ENCODE data around the gene AFF3.
"Not testable (repeated sequence)": the region's sequence is repeated elsewhere in the genome, so short reads cannot be mapped to it uniquely, and the experiment has no call there.

Gene AFF3

DNA sequence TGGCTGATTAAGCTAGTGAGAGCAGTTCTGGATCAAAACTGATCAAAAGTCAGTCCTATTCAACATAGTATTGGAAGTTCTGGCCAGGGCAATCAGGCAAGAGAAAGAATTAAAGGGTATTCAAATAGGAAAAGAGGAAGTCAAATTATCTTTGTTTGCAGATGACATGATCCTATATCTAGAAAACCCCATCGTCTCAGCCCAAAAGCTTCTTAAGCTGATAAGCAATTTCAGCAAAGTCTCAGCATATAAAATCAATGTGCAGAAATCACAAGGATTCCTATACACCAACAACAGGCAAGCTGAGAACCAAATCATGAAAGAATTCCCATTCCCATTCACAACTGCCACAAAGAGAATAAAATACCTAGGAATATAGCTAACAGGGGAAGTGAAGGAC is 368.7 kb downstream of the AFF3 start:
- in situ Hi-C loops (cut with MboI; ENCODE audit: low sequenced_read_pairs), result not testable (repeated sequence)

DNA sequence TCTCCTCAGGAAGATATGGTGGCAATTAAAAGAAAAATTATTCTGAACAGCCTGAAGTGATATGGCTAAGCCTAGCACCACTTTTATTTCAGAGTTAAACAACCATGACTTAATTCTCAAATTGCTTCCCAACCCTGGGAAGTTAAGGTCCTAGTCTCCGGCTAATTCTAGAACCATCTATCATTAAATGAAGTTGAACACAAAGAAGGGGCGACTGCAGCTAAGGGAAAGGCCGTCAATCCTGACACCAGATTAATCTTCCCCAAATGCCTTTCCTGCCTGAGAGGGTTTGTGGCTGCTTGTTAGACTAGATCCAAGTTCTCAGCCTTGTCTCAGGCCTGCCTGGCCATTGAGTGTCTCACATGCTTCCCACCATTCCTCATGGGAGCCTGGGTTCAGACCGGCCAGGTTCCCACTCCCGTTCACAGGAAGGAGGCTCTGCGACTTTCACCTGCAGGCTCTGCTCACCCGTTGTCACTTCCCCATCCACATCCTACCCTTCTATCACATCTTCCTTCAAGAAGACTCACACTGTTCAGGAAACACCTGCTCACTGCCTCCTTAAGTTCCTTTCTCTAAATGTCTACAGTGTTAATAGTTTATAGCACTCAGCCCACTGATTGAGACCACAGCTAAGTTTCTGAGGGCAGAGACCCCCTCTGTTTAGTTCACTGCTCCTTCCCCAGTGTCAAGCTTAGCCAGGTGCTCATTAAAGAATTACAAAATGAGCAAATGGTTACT is 369.6 kb downstream of the AFF3 start:
- in situ Hi-C loops (cut with MboI; ENCODE audit: low sequenced_read_pairs), result no loop called here

DNA sequence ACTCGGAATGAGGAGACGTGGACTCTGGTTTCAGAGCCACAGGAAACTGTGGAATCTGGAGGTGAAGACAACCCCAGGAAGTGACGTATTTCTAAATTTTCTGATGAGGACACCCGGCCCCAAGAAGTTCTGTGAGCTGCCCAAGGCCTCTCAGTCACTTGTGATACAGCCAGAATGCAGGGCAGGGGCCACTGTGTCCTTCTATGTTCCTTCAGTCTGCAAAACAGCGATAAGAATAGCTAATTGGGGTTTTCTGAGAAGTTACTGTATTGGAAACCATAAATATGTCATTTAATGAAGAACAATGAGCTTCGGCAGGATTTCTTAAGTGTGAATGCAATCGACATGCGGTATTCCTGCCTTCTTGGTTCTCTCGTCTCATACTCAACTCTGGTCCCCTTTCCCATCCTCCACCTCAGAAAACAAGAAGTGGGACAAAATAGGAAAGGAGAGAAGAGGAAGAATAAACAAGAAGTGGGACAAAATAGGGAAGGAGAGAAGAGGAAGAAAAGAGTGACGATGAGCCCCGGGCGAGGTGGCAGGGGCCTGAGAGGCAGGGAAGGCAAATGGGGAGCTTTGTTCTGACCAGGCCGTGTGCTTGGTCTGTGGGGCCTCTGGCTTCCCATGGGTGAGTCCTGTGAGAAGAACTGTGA is 370.6 kb downstream of the AFF3 start:
- in situ Hi-C loops (cut with MboI; ENCODE audit: low sequenced_read_pairs), result no loop called here

DNA sequence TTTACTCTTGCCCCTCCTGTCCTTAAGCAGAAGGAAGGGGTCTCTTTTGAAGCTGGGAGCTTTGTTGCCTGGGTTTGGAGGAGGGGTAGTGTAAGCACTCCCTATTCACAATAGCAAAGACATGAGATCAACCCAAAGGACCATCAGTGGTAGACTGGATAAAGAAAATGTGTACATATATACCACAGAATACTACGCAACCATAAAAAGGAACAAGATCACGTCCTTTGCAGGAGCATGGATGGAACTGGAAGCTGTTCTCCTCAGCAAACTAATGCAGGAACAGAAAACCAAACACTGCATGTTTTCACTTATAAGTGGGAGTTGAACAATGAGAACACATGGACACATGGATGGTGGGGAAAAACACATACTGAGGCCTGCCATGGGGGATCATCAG is 371.5 kb downstream of the AFF3 start:
- in situ Hi-C loops (cut with MboI; ENCODE audit: low sequenced_read_pairs), result no loop called here

DNA sequence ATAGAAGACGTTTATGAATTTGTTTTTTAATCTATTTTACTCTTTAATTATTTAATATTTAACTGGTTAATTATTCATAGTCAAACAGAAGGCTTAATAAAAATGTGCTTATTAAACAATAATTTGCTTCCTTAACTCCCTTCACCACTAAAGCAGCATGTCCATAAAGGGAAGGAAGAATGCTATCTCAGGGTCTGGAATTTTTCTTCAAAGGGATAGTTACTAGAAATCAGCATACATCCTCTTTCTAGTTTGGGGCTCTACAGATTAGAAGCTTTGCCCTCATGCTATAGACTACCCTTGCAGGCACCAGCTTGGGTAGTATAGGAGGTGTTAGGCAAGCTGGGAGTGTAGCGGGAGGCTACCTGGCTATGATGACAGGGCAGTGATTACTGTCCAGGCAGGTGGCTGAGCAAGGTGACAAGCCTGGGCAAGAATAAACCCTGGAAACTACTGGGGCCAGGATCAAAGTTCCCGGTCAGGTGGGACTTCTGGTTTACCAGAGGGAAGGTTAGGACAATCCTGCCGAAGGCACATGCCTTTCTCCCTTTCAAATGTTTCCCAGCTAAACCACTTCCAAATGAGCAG is 376.6 kb downstream of the AFF3 start:
- in situ Hi-C loops (cut with MboI; ENCODE audit: low sequenced_read_pairs), result no loop called here

DNA sequence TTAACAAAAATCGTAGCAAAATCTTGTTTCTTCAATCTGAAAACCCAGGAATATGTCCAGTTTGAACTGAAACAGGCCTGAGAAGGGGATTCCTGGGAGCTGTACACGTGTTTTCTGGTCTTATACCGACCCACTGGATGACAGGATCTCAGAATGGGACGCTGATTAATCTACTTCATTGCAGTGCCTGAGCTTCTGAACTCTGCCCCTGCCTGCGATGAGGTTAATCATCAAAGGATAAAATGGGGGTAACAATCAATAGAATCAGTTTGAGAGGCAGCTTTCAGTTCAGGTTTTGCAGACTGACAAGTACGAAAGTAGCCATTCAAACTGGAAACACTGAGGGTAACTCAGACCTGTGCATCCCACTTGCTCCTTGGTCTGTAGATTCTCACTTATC is 378.6 kb downstream of the AFF3 start:
- in situ Hi-C loops (cut with MboI; ENCODE audit: low sequenced_read_pairs), result no loop called here

DNA sequence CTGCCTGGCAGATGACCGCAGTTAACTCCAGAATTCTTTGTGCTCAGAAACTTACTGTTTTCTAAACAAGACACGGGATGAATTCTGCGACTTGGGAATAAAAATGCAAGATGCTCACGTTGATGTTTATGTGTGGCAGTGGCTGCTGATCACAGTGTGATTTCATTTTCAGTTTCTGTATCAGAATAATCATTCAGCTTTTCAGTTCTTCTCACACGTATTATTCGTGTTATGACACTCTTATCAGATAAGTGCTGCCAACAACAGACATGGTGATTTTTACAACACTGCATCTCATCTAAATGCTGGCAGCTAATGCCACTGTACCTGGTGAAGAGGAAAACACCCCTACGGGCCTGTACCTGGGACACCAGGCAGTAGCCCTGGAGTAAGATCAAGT is 379.7 kb downstream of the AFF3 start:
- in situ Hi-C loops (cut with MboI; ENCODE audit: low sequenced_read_pairs), result no loop called here

DNA sequence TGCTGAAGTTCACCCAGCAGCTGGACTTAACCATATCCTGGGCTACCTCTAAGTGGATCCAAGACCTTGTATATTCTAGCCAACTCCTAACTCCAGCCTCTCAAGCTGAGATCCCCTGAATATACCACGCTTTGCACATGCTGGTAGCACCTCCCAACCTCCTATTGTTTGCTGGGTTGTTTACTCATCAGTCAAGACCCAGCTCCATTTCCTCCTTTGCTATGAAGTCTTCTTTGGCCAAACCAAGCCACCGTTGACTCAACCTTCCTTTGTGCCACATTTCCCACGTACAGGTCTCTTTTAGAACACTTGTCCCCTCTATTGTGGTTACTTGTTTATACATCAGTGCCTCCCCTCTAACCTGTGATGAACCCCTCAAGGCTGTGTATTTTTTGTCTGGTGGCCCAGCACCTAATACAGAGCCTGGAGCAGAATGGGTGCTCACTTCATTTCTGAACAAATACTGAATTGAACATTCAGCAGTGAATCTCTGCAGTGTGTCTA is 384.7 kb downstream of the AFF3 start:
- in situ Hi-C loops (cut with MboI; ENCODE audit: low sequenced_read_pairs), result no loop called here

DNA sequence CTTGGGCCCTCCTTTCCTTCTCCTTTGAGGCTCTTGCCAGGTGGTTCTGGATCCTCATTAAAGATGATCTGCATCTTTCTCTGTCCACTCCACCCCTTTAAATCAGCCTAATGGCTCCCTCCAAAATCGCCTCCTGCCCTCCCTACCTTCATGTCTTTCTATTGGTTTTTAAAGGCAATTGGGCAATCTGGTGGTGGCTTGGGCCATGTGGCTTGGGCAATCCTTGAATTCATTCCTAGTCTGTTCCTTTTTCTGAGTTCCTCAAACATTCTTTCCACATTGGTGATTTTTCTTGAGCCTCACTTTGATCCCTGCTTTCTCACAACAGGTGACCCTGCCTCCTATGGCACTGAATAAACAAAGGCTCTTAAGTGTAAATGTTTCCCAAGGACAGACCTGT is 386.3 kb downstream of the AFF3 start:
- in situ Hi-C loops (cut with MboI; ENCODE audit: low sequenced_read_pairs), result no loop called here

DNA sequence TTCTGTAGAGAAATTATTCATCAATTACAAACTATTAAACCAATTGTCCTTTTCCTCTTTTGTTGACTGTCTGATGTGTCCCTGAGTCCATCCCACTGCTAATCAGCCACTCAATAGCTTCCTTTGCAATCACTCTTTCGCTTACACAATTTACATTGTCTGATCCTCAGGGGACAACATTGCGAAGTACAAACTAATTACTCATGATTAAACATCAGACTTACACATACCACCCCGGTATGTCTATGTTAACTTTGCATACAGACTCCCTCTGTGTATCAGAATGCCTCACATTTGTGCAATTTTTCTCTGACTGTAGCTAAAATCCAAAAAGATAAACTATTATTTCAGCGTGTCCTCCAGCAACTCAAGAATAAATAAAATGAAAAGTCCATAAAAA is 388.2 kb downstream of the AFF3 start:
- in situ Hi-C loops (cut with MboI; ENCODE audit: low sequenced_read_pairs), result no loop called here

DNA sequence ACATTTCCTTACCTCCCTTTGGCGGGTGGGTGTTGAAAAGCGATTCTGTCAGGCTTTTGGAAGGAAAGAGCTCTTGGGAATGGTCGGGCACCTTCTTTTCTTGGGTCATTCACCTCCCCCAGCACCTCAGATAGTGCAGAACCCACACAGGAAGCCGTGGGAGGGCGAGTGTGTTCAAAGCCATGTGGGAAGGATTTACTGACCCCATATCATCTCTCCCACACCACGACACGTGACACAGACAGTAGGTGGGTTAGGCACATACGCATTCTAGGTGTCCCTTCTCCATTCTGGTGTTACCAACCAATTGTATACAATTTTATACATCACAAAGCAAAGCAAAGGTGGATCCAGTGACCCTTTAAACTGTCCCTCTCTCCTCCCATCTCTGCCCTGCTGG is 388.9 kb downstream of the AFF3 start:
- in situ Hi-C loops (cut with MboI; ENCODE audit: low sequenced_read_pairs), result no loop called here

DNA sequence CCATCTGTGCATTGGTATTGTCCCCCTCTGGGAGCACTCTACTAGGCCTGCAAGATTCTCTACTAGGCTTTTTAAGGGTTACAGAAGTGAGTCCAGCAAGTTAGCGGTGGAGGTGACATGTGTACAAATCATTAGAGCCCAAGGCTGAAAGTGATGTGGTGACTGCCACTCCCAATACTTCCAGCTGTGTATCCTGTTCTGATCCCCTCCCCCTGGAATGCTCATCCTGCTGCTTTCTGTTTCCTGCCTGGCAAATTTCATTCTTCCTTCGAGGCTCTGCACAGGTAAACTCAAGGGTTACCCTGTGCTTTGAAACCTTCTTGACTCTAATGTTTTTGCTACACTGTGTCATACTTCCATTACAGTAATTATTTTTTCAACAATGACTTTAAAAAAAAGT is 394.0 kb downstream of the AFF3 start:
- in situ Hi-C loops (cut with MboI; ENCODE audit: low sequenced_read_pairs), result no loop called here

DNA sequence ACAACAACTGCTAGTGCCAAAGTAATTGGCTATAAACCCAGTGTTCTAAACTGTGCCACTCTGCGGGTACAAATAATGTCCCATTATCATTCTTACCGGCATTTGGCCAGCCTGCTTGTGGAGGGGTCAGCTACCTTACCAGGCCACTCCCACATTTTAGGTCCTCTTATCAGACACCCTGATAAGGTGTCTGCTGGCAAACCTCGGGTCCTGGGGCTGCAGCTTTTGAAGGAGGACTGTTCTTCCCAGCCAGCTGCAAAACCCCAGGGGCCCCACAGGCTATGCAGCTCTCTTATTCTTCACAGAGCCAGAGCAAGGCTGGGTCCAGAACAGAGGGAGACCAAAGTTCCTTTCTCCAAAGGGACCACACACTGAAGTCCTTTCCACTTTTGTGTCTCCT is 394.5 kb downstream of the AFF3 start:
- in situ Hi-C loops (cut with MboI; ENCODE audit: low sequenced_read_pairs), result no loop called here

DNA sequence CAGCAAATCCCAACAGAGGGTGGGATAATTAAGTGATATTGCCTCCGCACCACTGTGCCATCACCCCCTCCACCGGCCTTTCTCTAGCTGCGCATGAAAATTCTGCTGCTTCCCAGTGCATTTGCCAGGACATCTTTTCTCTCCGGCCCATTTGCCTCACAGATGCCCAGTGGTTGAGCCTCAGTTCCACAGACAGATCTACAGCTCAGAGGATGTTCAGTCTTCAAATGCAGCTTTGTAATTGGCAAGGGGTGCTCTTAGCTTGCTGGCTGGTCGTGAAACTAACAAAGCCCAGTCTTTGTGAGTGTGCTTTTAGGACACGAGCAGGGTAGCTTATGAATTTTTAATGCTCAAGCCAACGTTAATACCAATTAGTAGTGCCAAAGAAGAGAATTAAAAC is 399.2 kb downstream of the AFF3 start:
- in situ Hi-C loops (cut with MboI; ENCODE audit: low sequenced_read_pairs), result no loop called here

DNA sequence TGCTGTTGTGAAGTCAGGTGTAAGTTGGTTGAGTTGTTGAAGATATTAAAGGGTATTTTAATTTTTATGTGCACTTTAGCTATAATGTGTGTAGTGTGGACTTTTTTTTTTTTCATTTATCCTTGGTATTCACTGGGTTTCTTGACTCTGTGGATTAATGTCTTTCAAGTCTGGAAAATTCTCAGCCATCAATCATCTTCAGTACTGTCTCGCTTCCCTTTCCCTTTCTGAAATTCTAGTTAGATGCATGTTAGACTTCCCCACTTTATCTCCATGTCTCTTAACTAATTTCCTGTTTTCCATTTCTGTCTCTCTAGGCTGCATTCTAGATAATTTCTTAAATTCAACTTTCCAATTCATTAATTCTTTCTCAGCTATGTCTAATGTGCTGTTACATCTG is 404.9 kb downstream of the AFF3 start:
- in situ Hi-C loops (cut with MboI; ENCODE audit: low sequenced_read_pairs), result no loop called here

DNA sequence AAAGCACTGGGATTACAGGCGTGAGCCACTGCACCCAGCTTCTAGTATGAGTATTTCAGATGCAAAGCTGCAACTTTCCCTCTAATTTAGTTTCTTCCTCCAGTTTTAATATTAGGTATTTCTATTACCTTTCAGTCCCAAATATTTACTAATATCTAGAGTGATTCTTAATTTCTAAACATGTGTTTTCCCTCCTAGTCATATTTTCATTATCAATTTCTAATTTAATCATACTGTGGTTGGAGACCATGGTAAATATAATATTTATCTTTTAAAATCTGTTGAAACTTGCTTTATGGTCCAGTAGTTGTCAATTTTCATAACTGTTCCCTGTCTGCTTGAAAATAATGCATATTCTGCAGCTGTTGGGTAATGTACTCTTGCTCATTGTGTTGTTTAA is 406.6 kb downstream of the AFF3 start:
- in situ Hi-C loops (cut with MboI; ENCODE audit: low sequenced_read_pairs), result no loop called here

DNA sequence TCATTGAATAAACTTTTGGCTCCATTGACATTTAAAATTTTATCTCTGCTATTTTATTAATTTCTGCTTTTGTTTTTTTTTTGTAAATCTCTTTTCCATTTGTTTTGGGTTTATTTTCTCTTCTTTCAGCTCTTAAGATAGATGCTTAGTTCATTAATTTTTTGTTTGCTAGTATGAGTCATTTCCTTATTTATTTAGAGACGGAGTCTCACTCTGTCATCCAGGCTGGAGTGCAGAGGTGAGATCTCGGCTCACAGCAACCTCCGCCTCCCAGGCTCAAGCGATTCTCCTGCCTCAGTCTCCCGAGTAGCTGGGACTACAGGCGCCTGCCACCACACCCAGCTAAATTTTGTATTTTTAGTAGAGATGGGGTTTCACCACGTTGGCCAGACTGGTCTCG is 407.1 kb downstream of the AFF3 start:
- in situ Hi-C loops (cut with MboI; ENCODE audit: low sequenced_read_pairs), result not testable (repeated sequence)

DNA sequence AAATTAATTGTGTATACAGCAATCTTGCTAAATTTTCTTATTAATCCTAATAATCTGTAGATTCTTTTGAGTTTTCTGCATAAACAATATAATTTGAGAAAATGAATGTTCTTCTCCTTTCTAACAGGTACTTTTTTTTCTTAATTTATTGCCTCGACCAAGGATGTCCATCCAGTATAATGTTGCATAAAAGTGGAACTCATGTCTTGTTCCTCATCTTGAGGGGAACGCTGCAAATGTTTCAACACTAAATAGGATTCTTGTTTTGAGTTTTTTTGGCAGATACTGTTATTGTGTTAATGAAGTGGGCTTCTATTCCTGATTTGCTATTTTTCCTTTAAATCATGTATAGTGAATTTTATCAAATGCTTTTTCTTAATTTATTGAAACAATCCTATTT is 408.2 kb downstream of the AFF3 start:
- in situ Hi-C loops (cut with MboI; ENCODE audit: low sequenced_read_pairs), result no loop called here

DNA sequence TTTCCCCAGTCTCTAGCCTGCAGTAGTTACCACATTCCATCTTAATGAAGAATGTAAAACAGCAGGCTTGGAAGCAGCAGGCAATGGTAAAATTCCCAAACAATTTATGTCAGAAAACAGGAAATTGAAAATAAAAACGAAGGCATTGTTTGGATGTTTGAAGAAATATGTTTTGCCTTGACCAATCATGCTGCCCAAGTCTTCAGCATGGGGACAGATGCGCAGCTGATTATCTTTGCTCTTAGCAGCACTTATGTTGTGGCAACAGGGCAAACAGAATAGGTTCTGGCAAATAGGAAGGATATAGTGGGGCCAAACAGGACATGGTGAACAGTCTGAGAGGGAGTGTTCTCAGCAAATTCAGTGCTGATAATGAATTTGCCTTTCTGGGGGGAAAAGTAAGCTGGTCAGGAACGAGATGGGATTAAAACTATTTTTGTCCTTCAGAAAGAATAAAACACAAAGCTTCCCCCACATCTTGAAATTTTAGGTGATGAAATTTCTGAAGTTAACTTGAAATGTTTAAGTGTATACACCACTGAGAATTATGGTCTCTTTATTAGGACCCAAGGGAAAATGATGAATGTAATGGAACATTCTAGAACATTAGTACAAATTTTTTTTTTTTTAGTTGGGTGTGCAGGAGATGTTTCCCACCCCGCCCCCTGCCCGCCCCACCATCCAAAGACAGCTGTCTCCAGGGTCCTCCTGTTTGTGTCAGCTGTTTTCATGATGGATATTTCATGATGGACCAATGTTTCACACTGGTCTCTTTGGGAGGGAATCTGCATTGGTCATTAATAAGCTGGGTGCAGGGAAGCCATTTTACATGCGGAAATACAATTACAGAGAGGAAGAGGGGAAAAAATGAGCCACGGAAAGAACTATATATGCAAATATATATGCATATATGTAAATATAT is 413.0 kb downstream of the AFF3 start:
- in situ Hi-C loops (cut with MboI; ENCODE audit: low sequenced_read_pairs), result no loop called here

DNA sequence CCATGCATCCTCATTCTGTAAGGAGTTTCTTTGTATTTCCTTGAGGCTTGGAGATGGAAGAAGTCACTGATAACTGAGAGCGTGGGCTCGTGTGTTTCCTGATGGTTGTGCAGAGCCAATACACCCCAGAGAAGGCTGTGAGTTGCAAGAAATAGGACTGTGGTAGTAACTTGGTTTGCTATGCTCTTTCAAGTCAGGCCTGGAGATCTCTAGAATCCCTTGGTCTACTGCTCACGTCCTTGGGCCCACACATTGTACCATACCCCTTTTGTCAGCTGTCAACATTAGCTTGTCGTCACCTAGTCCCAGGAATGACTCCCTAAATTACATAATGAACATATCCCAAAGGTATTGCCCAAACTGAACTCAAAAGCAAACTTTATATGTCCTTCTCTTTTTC is 414.2 kb downstream of the AFF3 start:
- in situ Hi-C loops (cut with MboI; ENCODE audit: low sequenced_read_pairs), result no loop called here

DNA sequence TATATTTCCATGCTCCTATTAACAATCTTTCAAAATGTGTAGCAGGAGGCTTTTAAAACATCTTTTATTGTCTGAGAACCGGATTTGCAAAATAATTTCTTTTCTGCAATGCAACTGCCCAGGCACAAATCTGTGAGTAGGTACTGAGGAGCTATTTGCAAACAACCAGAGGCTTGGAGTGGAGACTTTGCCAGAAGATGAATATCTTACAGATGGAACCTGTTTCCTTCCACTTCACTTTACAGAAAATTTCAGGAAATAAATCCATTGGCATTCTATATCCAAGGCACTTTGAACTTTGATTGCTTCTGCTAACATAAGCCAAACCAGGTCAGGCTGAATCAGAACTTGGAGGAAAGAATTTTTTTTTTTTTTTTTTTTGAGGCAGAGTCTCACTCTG is 415.2 kb downstream of the AFF3 start:
- in situ Hi-C loops (cut with MboI; ENCODE audit: low sequenced_read_pairs), result no loop called here

Data from hTERT RPE-1 (cell line).